SK-N-MC (cell line): ENCODE data around the gene ZSWIM8.

Source experiments
- EZH2 ChIP-seq: fragments of 200-600 bp; sonication (generic); IDR thresholded peaks from one replicate; pipeline ENCODE4 v1.6.1; 2017; ENCODE audit warnings: antibody characterized with exemption
- FOXP2 ChIP-seq: optimal IDR thresholded peaks from 2 replicates; pipeline ENCODE3; 2011; ENCODE audit warnings: mild to moderate bottlenecking, moderate library complexity; ENCODE audit not compliant: insufficient read depth; ENCODE audit errors: extremely low read length, control extremely low read depth
- POLR2AphosphoS5 ChIP-seq: IDR thresholded peaks from 2 replicates; pipeline ENCODE4 v1.6.1; 2012; ENCODE audit warnings: mild to moderate bottlenecking, low read depth, low read length, borderline replicate concordance

DNA sequence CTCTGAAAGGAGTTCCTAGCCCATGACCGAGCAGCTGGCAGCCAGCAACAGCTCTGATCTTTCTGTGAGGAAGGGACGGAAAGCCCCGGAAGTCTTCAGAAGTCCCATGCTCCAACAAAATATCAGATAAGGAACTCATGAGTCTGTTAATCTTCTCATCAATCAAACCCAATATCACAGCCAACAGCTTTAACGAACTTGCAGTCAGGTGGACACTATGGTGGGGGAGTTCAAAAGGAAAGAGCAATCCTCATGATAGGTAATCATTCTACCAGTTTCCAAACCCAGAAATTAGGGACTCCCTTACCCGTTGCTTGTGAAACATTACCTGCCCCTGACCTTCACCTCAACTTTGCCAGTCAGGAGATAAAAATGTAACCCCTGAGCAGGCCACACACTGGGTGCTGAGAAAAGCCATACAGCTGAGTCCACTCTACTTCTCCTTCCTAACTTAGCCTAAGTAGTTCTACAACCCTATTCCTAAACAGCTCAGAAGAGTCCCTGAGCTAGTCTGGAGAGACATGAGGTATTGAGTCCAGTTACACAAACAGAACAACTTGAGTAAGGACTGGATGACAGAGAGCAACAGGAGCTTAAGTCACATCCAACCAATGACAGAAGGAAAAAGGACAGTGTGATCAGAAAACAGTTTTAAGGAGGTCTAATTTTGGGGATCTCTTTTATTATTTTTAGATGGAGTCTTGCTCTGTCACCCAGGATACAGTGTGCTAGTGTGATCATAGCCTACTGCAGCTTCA is 23.8 kb downstream of the ZSWIM8 start:
- TF ChIP-seq POLR2AphosphoS5 (no peak), EZH2 (no peak), FOXP2 (no peak)
